ENCODE measurements around the gene TRIML2. TPM values are rescaled to one million over a fixed set of nuclear protein-coding genes. Genes with fewer than 3 reads are reported as not detected.

The TRIML2 gene
- total and polyA plus RNA-seq, 9 of the 15 experiments (the other 6 are each of a cell fraction or from before 2014, with no cell fraction given): 0.03 to 0.16 TPM; not detected in 7

- Histone ChIP-seq H3K27me3 (ENCODE audit: control insufficient read depth in 2 of 2, insufficient read depth in 2 of 2, low read length in 2 of 2) (no peaks in the 10 kb centered on the region), H3K4me1 (replicated peaks in 1 of 2; ENCODE audit: control insufficient read depth in 2 of 2, insufficient read depth in 2 of 2, low read length in 2 of 2) (no peaks in the 10 kb centered on the region), H2AFZ (ENCODE audit: low read depth, low read length) (no peak overlapping the region), H3K4me3 (no peak overlapping the region), H3K9me3 (replicated peaks; ENCODE audit: control insufficient read depth, insufficient read depth, low read depth, low read length) (no peaks in the 10 kb centered on the region), H3K9ac (ENCODE audit: insufficient read depth in 1 of 2, low read depth in 2 of 2, low read length in 2 of 2) (no peak overlapping the region), H3K27ac (ENCODE audit: extremely low read depth, low read depth, low read length) (no peak overlapping the region), H3K36me3 (ENCODE audit: control insufficient read depth, insufficient read depth, low read length) (no peaks in the 10 kb centered on the region), H3K4me2 (ENCODE audit: insufficient read depth, low read length) (no peak overlapping the region), H3K9me1 (ENCODE audit: control insufficient read depth, insufficient read depth, low read length) (no peaks in the 10 kb centered on the region), H3K79me2 (ENCODE audit: control insufficient read depth, insufficient read depth, low read length) (no peaks in the 10 kb centered on the region), H4K20me1 (replicated peaks; ENCODE audit: control insufficient read depth, insufficient read depth, low read length) (no peaks in the 10 kb centered on the region)
- ATAC-seq (no peak), FAIRE-seq (no peak), DNase-seq (ENCODE audit: extremely low read depth in 1 of 4, low spot score in 3 of 4) (no peak)
- in situ Hi-C loops (cut with MboI): no loop called here
- WGBS (ENCODE audit: insufficient coverage, low coverage, missing lambda C conversion rate): 0% methylated on average over 4 of the region's 5 CpGs
- no TSS peak for BruUV-seq (replicated peaks)
- ChIA-PET CTCF (ENCODE audit: low intra/inter-chr PET ratio) (no interaction called here), POLR2A (no interaction called here)
- TF ChIP-seq POLR2B (IDR thresholded peaks at IDR 0.05; ENCODE audit: low read depth, partially characterized antibody) (no peak), ZNF318 (IDR thresholded peaks at IDR 0.05; ENCODE audit: borderline replicate concordance in 1 of 2, low read depth in 1 of 2) (no peak), ZBTB49 (CRISPR knock-in tag; IDR thresholded peaks at IDR 0.05; ENCODE audit: borderline replicate concordance) (no peak), ZNF445 (CRISPR knock-in tag; IDR thresholded peaks at IDR 0.05; ENCODE audit: low read depth) (no peak), FIP1L1 (IDR thresholded peaks at IDR 0.05; ENCODE audit: low read depth, low read length, poor library complexity, severe bottlenecking) (no peak), ERF (CRISPR knock-in tag; IDR thresholded peaks at IDR 0.05) (no peak), ZFP36 (IDR thresholded peaks at IDR 0.05; ENCODE audit: low read depth, low read length, partially characterized antibody) (no peak), OTX1 (CRISPR knock-in tag; IDR thresholded peaks at IDR 0.05) (no peak), TAF15 (IDR thresholded peaks at IDR 0.05; ENCODE audit: low read depth, low read length) (no peak), ZZZ3 (IDR thresholded peaks at IDR 0.05) (no peak), CREBBP (IDR thresholded peaks at IDR 0.05; ENCODE audit: low read depth, low read length) (no peak), CBX8 (IDR thresholded peaks at IDR 0.05; ENCODE audit: borderline replicate concordance, extremely low read depth, low read depth, low read length, poor library complexity, severe bottlenecking) (no peak)
- intact Hi-C loops (cut with micrococcal nuclease): no loop called here
These were observed 66.2 kb downstream of the TRIML2 start for GRCh38 chr4:188043154-188043553.
